Stimulated activated naive CD8-positive, alpha-beta T cell treated with anti-CD3 and anti-CD28 coated beads, Interleukin-15, amount 100 ng/mL, for 72 hours (primary cell): Measurements from ENCODE around the gene LINC00237.
A peak's percentile ranks its signal among the peaks of the same experiment; 100 is the strongest.

Source experiments
- ATAC-seq: fragments of 150-1000 bp; cut with Tn5 transposase; 2 replicates; pipeline ENCODE4 v1.10.0; 2021; ENCODE audit warnings: mild to moderate bottlenecking, moderate library complexity
- DNase-seq, 2 donors: peaks; one replicate each; pipeline ENCODE4 v3.0.0; 2021 to 2022
- H3K27ac Mint-ChIP-seq, 2 donors: one replicate each; pipeline ENCODE4 v1.8.0; 2022; ENCODE audit warnings: mild to moderate bottlenecking in 2 of 2, mixed read lengths in 2 of 2, moderate library complexity in 2 of 2
- H3K27me3 Mint-ChIP-seq: one replicate; pipeline ENCODE4 v1.8.0; 2022; ENCODE audit warnings: mixed read lengths
- H3K4me1 Mint-ChIP-seq: one replicate; pipeline ENCODE4 v1.8.0; 2022; ENCODE audit warnings: mild to moderate bottlenecking, mixed read lengths
- H3K4me3 Mint-ChIP-seq, 2 donors: one replicate each; pipeline ENCODE4 v1.8.0; 2022; ENCODE audit warnings: mild to moderate bottlenecking in 2 of 2, mixed read lengths in 2 of 2, moderate library complexity in 1 of 2
- H3K9me3 Mint-ChIP-seq, 2 donors: one replicate each; pipeline ENCODE4 v1.8.0; 2022; ENCODE audit warnings: mixed read lengths in 2 of 2

LINC00237 gene

GRCh38 chr20:21106171-21107017, at the start of gene LINC00237:
TSS of gene LINC00237 (minus strand) at chr20:21106358.
- H3K27ac Mint-ChIP-seq: no peak within 1 kb of the TSS
- H3K9me3 Mint-ChIP-seq: no peaks in the 10 kb centered on the region
- ATAC-seq: no peak
- peaks cover 40% of the 10 kb centered on the region for H3K4me1 Mint-ChIP-seq
- H3K4me3 Mint-ChIP-seq: peak within 1 kb of the TSS; percentile 58 to 61
- DNase-seq: no peak
- peaks cover 90% of the 10 kb centered on the region for H3K27me3 Mint-ChIP-seq

- Mint-ChIP-seq H3K4me1 (no peaks in the 10 kb centered on the region), H3K27ac (no peak overlapping the region), H3K9me3 (no peaks in the 10 kb centered on the region), H3K4me3 (no peak overlapping the region), H3K27me3 (no peaks in the 10 kb centered on the region)
- DNase-seq: no peak
- no peak for ATAC-seq
Measured at GRCh38 chr20:21155268-21155667, 49.1 kb upstream of the LINC00237 start.

GRCh38 chr20:21154692-21155091, 48.5 kb upstream of the LINC00237 start:
- Mint-ChIP-seq H3K27me3 (no peaks in the 10 kb centered on the region), H3K4me3 (no peak overlapping the region), H3K9me3 (no peaks in the 10 kb centered on the region), H3K4me1 (no peaks in the 10 kb centered on the region), H3K27ac (no peak overlapping the region)
- no peak for ATAC-seq
- DNase-seq: no peak

GRCh38 chr20:21151791-21152190, 45.6 kb upstream of the LINC00237 start:
- H3K9me3 Mint-ChIP-seq: no peaks in the 10 kb centered on the region
- H3K4me1 Mint-ChIP-seq: no peaks in the 10 kb centered on the region
- no peak for DNase-seq
- H3K4me3 Mint-ChIP-seq: no peak overlapping the region
- no peak overlapping the region for H3K27ac Mint-ChIP-seq
- no peak for ATAC-seq
- H3K27me3 Mint-ChIP-seq: no peaks in the 10 kb centered on the region

- DNase-seq (no peak), ATAC-seq (no peak)
- no peaks in the 10 kb centered on the region for H3K4me1 Mint-ChIP-seq
- H3K27ac Mint-ChIP-seq: no peak overlapping the region
- H3K4me3 Mint-ChIP-seq: no peak overlapping the region
- no peaks in the 10 kb centered on the region for H3K27me3 Mint-ChIP-seq
- H3K9me3 Mint-ChIP-seq: no peaks in the 10 kb centered on the region
Measured at GRCh38 chr20:21149344-21149743, 43.2 kb upstream of the LINC00237 start.

- no peak for ATAC-seq
- Mint-ChIP-seq H3K27ac (no peak overlapping the region), H3K4me1 (no peaks in the 10 kb centered on the region), H3K4me3 (no peak overlapping the region), H3K9me3 (no peaks in the 10 kb centered on the region), H3K27me3 (no peaks in the 10 kb centered on the region)
- no peak for DNase-seq
Measured at GRCh38 chr20:21147593-21147992, 41.4 kb upstream of the LINC00237 start.

- no peaks in the 10 kb centered on the region for H3K4me1 Mint-ChIP-seq
- H3K4me3 Mint-ChIP-seq: no peak overlapping the region
- H3K27me3 Mint-ChIP-seq: no peaks in the 10 kb centered on the region
- no peak overlapping the region for H3K27ac Mint-ChIP-seq
- H3K9me3 Mint-ChIP-seq: no peaks in the 10 kb centered on the region
- DNase-seq: no peak
- ATAC-seq: no peak
Measured at GRCh38 chr20:21146215-21146614, 40.1 kb upstream of the LINC00237 start.

GRCh38 chr20:21145424-21145823, 39.3 kb upstream of the LINC00237 start:
- no peak overlapping the region for H3K27ac Mint-ChIP-seq
- no peaks in the 10 kb centered on the region for H3K9me3 Mint-ChIP-seq
- ATAC-seq (no peak), DNase-seq (no peak)
- H3K4me3 Mint-ChIP-seq: no peak overlapping the region
- H3K27me3 Mint-ChIP-seq: no peaks in the 10 kb centered on the region
- no peaks in the 10 kb centered on the region for H3K4me1 Mint-ChIP-seq

GRCh38 chr20:21143194-21143890, 37.2 kb upstream of the LINC00237 start:
- no peak for DNase-seq
- no peak for ATAC-seq
- Mint-ChIP-seq H3K27me3 (no peaks in the 10 kb centered on the region), H3K27ac (no peak overlapping the region), H3K9me3 (no peaks in the 10 kb centered on the region), H3K4me3 (no peak overlapping the region), H3K4me1 (no peaks in the 10 kb centered on the region)

- DNase-seq: no peak
- no peaks in the 10 kb centered on the region for H3K4me1 Mint-ChIP-seq
- no peak overlapping the region for H3K4me3 Mint-ChIP-seq
- H3K27me3 Mint-ChIP-seq: no peaks in the 10 kb centered on the region
- no peak for ATAC-seq
- no peaks in the 10 kb centered on the region for H3K9me3 Mint-ChIP-seq
- H3K27ac Mint-ChIP-seq: no peak overlapping the region
Measured at GRCh38 chr20:21141825-21142224, 35.7 kb upstream of the LINC00237 start.

- H3K27ac Mint-ChIP-seq: no peak overlapping the region
- no peaks in the 10 kb centered on the region for H3K27me3 Mint-ChIP-seq
- H3K4me3 Mint-ChIP-seq: no peak overlapping the region
- H3K4me1 Mint-ChIP-seq: no peaks in the 10 kb centered on the region
- no peak for ATAC-seq
- no peak for DNase-seq
- H3K9me3 Mint-ChIP-seq: no peaks in the 10 kb centered on the region
Measured at GRCh38 chr20:21139881-21140566, 33.9 kb upstream of the LINC00237 start.

GRCh38 chr20:21137078-21137477, 30.9 kb upstream of the LINC00237 start:
- Mint-ChIP-seq H3K9me3 (no peaks in the 10 kb centered on the region), H3K4me3 (no peak overlapping the region), H3K27me3 (no peaks in the 10 kb centered on the region), H3K4me1 (no peaks in the 10 kb centered on the region), H3K27ac (no peak overlapping the region)
- no peak for DNase-seq
- no peak for ATAC-seq

GRCh38 chr20:21136015-21136732, 30.0 kb upstream of the LINC00237 start:
- Mint-ChIP-seq H3K27ac (no peak overlapping the region), H3K4me3 (no peak overlapping the region), H3K27me3 (no peaks in the 10 kb centered on the region), H3K4me1 (no peaks in the 10 kb centered on the region), H3K9me3 (no peaks in the 10 kb centered on the region)
- ATAC-seq: no peak
- no peak for DNase-seq

GRCh38 chr20:21134883-21135493, 28.8 kb upstream of the LINC00237 start:
- DNase-seq: no peak
- H3K27ac Mint-ChIP-seq: peak overlapping the region in 1 of 2 donors; percentile 74
- H3K9me3 Mint-ChIP-seq: no peaks in the 10 kb centered on the region
- no peak overlapping the region for H3K4me3 Mint-ChIP-seq
- H3K4me1 Mint-ChIP-seq: peaks cover 3% of the 10 kb centered on the region
- no peak for ATAC-seq
- H3K27me3 Mint-ChIP-seq: no peaks in the 10 kb centered on the region
